Liver (tissue), 3 donors: Measurements from ENCODE around the gene MICAL2.

Experiments used
- CTCF ChIP-seq: fragments of 150-350 bp; IDR thresholded peaks from 2 replicates; pipeline ENCODE4 v1.5.1; 2017; ENCODE audit warnings: improper control_type of control experiment, low read depth, low read length; ENCODE audit not compliant: missing input control
- EGR1 ChIP-seq, 2 donors: IDR thresholded peaks; 2 replicates each; pipeline ENCODE4 v1.6.1; 2016 to 2018; ENCODE audit warnings: antibody characterized with exemption in 2 of 2, low read depth in 2 of 2
- FOXA1 ChIP-seq: IDR thresholded peaks from 2 replicates; pipeline ENCODE4 v1.6.1; 2016; ENCODE audit warnings: antibody characterized with exemption
- GABPA ChIP-seq, 2 donors: IDR thresholded peaks in 1 of 2; conservative IDR thresholded peaks in 1 of 2; 2 replicates each; pipeline ENCODE4 v1.6.1; 2016; ENCODE audit warnings: antibody characterized with exemption in 2 of 2, mild to moderate bottlenecking in 1 of 2, moderate library complexity in 1 of 2
- HNF4A ChIP-seq, 2 donors: conservative IDR thresholded peaks; 2 replicates each; pipeline ENCODE4 v1.6.1; 2016; ENCODE audit warnings: antibody characterized with exemption in 2 of 2, mild to moderate bottlenecking in 2 of 2
- JUND ChIP-seq, 2 donors: IDR thresholded peaks; 2 replicates each; pipeline ENCODE4 v1.6.1; 2016; ENCODE audit warnings: antibody characterized with exemption in 2 of 2
- MAX ChIP-seq: IDR thresholded peaks from 2 replicates; pipeline ENCODE4 v1.6.1; 2016; ENCODE audit warnings: antibody characterized with exemption
- REST ChIP-seq: IDR thresholded peaks from 2 replicates; pipeline ENCODE4 v1.6.1; 2016; ENCODE audit warnings: antibody characterized with exemption, mild to moderate bottlenecking
- TAF1 ChIP-seq: conservative IDR thresholded peaks from 2 replicates; pipeline ENCODE4 v1.6.1; 2016; ENCODE audit warnings: antibody characterized with exemption, mild to moderate bottlenecking
- YY1 ChIP-seq: IDR thresholded peaks from 2 replicates; pipeline ENCODE4 v1.6.1; 2016; ENCODE audit warnings: antibody characterized with exemption, mild to moderate bottlenecking
- TF ChIP-seq, protein P1 (sequence below): IDR thresholded peaks from 2 replicates; pipeline ENCODE4 v1.6.1; 2016; ENCODE audit warnings: antibody characterized with exemption
- donor health status: healthy.
- donor health status: healthy.

GRCh38 chr11:12118949-12119348 is 8.6 kb downstream of the MICAL2 start:
- no peak for TF ChIP-seq CTCF
- TF ChIP-seq HNF4A (conservative IDR thresholded peaks at IDR 0.05): no peak
- TF ChIP-seq GABPA (IDR thresholded peaks at IDR 0.05 in 1 of 2, conservative IDR thresholded peaks at IDR 0.05 in 1 of 2): no peak
- TF ChIP-seq, protein P1, sequence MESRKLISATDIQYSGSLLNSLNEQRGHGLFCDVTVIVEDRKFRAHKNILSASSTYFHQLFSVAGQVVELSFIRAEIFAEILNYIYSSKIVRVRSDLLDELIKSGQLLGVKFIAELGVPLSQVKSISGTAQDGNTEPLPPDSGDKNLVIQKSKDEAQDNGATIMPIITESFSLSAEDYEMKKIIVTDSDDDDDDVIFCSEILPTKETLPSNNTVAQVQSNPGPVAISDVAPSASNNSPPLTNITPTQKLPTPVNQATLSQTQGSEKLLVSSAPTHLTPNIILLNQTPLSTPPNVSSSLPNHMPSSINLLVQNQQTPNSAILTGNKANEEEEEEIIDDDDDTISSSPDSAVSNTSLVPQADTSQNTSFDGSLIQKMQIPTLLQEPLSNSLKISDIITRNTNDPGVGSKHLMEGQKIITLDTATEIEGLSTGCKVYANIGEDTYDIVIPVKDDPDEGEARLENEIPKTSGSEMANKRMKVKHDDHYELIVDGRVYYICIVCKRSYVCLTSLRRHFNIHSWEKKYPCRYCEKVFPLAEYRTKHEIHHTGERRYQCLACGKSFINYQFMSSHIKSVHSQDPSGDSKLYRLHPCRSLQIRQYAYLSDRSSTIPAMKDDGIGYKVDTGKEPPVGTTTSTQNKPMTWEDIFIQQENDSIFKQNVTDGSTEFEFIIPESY: no peak
- TF ChIP-seq REST: no peak
- no peak for TF ChIP-seq TAF1
- no peak for TF ChIP-seq EGR1 (IDR thresholded peaks at IDR 0.05; ENCODE audit: low read depth in 2 of 2)
- no peak for TF ChIP-seq JUND (IDR thresholded peaks at IDR 0.05)
- TF ChIP-seq YY1: no peak
- no peak for TF ChIP-seq MAX
- no peak for TF ChIP-seq FOXA1
